Measurements from ENCODE around the gene GFPT1.
"Not testable (repeated sequence)": the region's sequence is repeated elsewhere in the genome, so short reads cannot be mapped to it uniquely, and the experiment has no call there.

Gene GFPT1

GRCh38 chr2:69383176-69383812, 3.7 kb downstream of the GFPT1 start:
- DNase-seq (ENCODE audit: low read depth in 3 of 3), result no peak

- no peak for DNase-seq (ENCODE audit: low read depth in 3 of 3)
These were observed 4.5 kb downstream of the GFPT1 start for GRCh38 chr2:69382547-69382946.

GRCh38 chr2:69381337-69381737, 5.7 kb downstream of the GFPT1 start:
- DNase-seq (ENCODE audit: low read depth in 3 of 3), result no peak

GRCh38 chr2:69380072-69380917, 6.7 kb downstream of the GFPT1 start:
- DNase-seq (ENCODE audit: low read depth in 3 of 3), result no peak

GRCh38 chr2:69376403-69376802, 10.6 kb downstream of the GFPT1 start:
- DNase-seq (ENCODE audit: low read depth in 3 of 3), result no peak

- no peak for DNase-seq (ENCODE audit: low read depth in 3 of 3)
These were observed 11.3 kb downstream of the GFPT1 start for GRCh38 chr2:69375494-69376353.

- DNase-seq (ENCODE audit: low read depth in 3 of 3), result no peak
These were observed 14.3 kb downstream of the GFPT1 start for GRCh38 chr2:69372767-69373166.

- no peak for DNase-seq (ENCODE audit: low read depth in 3 of 3)
These were observed 17.2 kb downstream of the GFPT1 start for GRCh38 chr2:69369802-69370201.

GRCh38 chr2:69368588-69368987, 18.4 kb downstream of the GFPT1 start:
- DNase-seq (ENCODE audit: low read depth in 3 of 3), result no peak

GRCh38 chr2:69359371-69359770, 27.7 kb downstream of the GFPT1 start:
- no peak for DNase-seq (ENCODE audit: low read depth in 3 of 3)

- DNase-seq (ENCODE audit: low read depth in 3 of 3), result no peak
These were observed 28.1 kb downstream of the GFPT1 start for GRCh38 chr2:69358914-69359313.

GRCh38 chr2:69356471-69356870, 30.6 kb downstream of the GFPT1 start:
- DNase-seq (ENCODE audit: low read depth in 3 of 3), result no peak

- DNase-seq (ENCODE audit: low read depth in 3 of 3), result not testable (repeated sequence)
These were observed 32.1 kb downstream of the GFPT1 start for GRCh38 chr2:69354976-69355375.

GRCh38 chr2:69353360-69353759, 33.7 kb downstream of the GFPT1 start:
- DNase-seq (ENCODE audit: low read depth in 3 of 3), result no peak

GRCh38 chr2:69348781-69349180, 38.2 kb downstream of the GFPT1 start:
- no peak for DNase-seq (ENCODE audit: low read depth in 3 of 3)

- no peak for DNase-seq (ENCODE audit: low read depth in 3 of 3)
These were observed 41.6 kb downstream of the GFPT1 start for GRCh38 chr2:69345434-69345833.

- DNase-seq (ENCODE audit: low read depth in 3 of 3), result no peak
These were observed 42.7 kb downstream of the GFPT1 start for GRCh38 chr2:69344305-69344704.

GRCh38 chr2:69340101-69340775, 46.8 kb downstream of the GFPT1 start:
- no peak for DNase-seq (ENCODE audit: low read depth in 3 of 3)

GRCh38 chr2:69335311-69335710, 51.7 kb downstream of the GFPT1 start:
- DNase-seq (ENCODE audit: low read depth in 3 of 3), result no peak

- no peak for DNase-seq (ENCODE audit: low read depth in 3 of 3)
These were observed 53.7 kb downstream of the GFPT1 start for GRCh38 chr2:69333352-69333751.

- no peak for DNase-seq (ENCODE audit: low read depth in 3 of 3)
These were observed 56.2 kb downstream of the GFPT1 start for GRCh38 chr2:69330781-69331180.

GRCh38 chr2:69322631-69323030, 64.4 kb downstream of the GFPT1 start:
- DNase-seq (ENCODE audit: low read depth in 3 of 3), result no peak

Measured in stimulated activated CD4-positive, alpha-beta T cell treated with anti-CD3 and anti-CD28 coated beads, TNF-alpha, amount 100 ng/mL, for 48 hours (primary cell).